ENCODE data around the gene ACACB.

The ACACB gene

DNA sequence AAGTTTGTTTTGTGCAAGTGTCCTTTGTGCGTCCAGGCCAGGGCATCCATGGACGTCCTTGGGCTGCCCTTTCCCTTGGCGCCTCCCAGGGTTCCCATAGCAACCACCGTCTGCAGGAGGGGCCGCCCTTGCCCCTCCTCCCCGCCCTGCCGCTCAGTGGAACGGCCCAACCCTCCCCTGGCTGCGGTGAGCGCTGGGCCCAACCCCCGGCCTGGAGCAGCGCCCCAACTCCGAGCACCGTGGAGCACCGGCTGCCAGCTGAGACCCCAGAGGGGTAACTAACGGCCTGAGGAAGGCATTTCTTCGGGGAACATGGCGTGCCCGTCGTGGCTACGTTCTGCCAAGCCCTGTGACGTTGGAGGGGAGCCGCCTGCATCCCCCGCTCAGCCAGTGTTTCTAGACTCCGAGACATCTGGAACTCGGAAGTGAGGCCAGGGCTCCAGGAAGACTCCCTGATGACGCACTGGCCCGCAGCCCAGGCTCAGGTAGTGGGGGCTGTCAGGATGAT, 5.3 kb upstream of the ACACB start:
- no peak for DNase-seq (ENCODE audit: low spot score)

- no peak for DNase-seq (ENCODE audit: low spot score)
Observed at GRCh38 chr12:109112720-109113465, 3.5 kb upstream of the ACACB start.

DNA sequence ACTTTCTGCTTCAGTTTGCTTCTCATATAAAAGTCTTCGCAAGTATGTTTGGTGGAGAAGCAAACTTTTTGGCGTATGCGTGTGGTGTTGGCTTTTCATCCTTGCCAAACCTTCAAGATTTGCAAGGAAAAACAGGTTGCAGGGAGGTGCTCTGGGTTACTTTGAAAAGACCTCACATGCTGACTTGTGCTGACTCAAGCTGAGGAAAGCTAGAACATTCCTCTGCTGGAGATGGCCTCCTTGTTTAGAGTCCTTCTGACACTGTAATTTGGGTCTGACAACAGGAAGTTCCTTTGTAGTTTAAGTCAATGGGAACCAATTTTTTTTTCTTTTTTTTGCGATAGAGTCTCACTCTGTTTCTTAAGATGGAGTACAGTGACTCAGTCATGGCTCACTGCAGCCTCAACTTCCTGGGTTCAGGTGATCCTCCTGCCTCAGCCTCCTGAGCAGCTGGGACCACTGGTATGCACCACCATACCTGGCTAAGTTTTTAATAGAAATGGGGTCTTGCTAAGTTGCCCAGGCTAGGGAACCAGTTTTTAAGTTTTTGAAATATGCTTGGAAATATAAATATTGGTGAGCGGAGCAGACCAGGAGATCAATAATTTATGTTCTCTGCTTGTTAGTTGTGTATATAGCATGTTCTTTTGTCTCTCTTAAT, 2.6 kb upstream of the ACACB start:
- no peak for DNase-seq (ENCODE audit: low spot score)

- DNase-seq (ENCODE audit: low spot score): no peak
Observed at GRCh38 chr12:109114644-109115043, 1.7 kb upstream of the ACACB start.

DNA sequence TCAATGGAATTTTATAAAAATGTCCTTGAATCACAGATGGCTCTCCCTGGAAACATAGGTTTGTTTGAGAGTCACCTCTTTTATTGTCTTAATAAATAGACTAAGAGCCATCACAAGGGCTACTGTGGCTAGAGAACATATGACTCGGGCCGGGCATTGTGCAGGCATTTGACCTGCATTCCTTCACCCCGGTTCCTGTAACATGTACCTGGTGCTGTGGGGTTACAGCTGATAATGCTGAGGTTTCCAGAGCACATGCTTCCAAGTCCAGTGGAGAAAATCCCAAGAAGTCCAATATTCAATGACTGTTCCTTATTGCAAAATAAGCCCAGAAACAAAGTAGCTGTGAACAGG, 1.0 kb upstream of the ACACB start:
- DNase-seq (ENCODE audit: low spot score): no peak

DNA sequence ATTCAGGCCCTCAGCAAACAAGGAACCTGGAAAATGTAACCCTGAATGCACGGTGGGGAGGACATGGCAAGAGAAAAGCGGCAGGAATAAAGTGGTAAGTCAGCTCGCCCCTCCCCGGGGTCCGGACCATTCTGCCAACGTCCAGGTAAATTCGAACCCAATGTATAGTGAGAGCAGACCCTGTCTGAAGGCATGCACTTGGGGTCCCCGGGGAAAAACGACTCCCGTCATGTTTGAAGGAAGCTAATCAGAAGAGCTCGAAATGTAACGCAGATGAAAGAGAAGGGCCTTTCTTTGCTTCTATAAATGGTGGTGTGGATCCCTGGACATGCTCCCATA, 193 bp downstream of the ACACB start:
- no peak for DNase-seq (ENCODE audit: low spot score)

DNA sequence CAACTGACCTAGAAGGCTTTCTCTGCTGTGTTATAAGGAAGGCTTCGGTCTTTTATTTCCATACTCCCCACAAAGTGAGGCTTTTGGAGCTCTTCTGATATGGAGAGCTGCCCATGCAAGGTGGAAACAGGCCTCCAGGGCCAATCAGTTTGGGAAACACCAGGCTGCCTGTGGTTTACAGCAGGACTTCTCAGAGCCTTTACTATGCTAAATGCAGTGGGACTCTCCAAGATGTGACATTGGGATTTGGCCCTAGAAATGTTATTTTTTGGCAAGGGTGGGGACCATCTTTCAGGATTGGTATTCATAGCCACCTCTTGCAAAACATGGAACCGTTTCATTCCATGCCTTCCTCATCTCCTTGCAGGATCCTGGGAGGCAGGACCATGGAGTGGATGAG, 3.7 kb downstream of the ACACB start:
- no peak for DNase-seq (ENCODE audit: low spot score)

DNA sequence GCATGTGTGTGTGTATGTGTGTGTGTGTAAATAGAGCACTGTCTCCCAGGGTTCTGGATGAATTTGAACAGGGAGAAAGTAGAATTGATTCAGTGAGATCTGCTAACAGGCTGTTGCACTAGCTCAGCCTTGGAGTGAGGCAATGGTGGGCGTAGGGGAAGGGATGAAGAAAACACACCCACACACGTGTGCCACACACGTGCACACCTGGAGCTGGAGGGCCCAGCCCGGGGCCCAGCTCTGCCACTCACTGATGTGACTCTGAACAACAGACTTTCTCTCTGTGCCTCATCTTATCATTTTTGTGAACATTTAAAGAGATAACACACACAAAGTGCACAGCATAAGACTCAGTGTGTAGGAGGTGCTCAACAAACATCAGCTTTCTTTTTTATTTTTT, 4.2 kb downstream of the ACACB start:
- no peak for DNase-seq (ENCODE audit: low spot score)

- DNase-seq (ENCODE audit: low spot score): no peak
Observed at GRCh38 chr12:109121346-109121880, 5.0 kb downstream of the ACACB start.

GRCh38 chr12:109124878-109125648, 8.7 kb downstream of the ACACB start:
- DNase-seq (ENCODE audit: low spot score): no peak

DNA sequence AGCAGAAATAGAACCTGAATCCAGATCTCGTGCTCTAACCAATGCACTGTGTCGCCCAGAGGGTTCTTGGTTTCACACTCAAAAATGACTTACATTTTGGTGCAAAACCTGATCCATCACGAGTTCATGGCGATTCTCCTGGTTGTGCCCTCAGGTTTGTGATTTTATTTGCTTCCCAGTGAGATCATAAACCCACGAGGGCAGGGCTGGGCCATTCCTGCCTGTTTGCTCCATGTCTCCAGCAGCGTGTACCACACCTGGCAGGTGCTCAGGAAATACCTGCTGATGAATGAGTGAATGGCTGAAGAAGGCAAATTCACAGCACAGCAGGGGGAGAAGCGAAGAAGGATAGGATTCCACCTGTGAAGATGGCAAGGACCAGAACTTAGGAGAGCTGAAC, 9.4 kb downstream of the ACACB start:
- DNase-seq (ENCODE audit: low spot score): no peak

- no peak for DNase-seq (ENCODE audit: low spot score)
Observed at GRCh38 chr12:109126784-109127183, 10.4 kb downstream of the ACACB start.

- no peak for DNase-seq (ENCODE audit: low spot score)
Observed at GRCh38 chr12:109127533-109128242, 11.3 kb downstream of the ACACB start.

DNA sequence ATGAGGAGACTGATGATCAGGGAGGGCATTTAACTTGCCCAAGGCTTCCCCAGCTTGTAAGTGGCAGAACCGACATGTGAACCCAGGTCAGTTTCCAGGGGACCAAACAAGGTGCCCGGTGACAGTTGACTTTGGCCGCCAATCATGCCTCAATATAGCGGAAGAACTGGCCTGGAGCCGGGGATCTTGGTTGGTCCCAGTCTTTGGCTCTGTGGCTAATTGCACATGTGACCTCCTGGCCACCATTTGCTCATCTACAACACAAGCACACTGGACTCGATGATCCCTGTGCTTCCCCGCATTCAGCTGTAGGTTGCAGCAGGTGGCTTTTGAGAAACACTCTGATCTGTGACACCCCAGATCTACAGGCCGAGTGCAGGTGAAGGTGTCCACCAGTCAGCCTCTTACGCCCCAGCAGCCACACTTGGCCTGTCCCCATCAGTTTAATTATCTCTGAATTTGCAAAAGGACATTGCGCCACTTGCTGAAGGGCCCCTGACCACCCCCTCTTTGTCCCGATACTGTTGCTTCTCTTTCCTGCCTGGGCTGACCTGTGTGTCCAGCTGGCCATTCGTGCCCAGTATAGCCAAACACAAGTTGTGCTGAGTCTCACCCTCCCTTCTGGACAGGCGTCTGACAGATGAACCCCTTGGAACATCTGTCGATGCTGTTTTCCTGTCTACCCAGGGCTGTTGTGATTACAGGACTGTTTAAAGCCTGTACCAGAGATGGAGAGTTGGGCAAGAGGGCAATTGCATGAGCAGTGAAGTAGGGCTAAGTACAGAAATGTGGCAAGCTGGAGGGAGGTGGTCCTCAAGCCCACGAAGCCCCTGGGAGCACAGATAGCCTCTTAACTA, 14.1 kb downstream of the ACACB start:
- no peak for DNase-seq (ENCODE audit: low spot score)

DNA sequence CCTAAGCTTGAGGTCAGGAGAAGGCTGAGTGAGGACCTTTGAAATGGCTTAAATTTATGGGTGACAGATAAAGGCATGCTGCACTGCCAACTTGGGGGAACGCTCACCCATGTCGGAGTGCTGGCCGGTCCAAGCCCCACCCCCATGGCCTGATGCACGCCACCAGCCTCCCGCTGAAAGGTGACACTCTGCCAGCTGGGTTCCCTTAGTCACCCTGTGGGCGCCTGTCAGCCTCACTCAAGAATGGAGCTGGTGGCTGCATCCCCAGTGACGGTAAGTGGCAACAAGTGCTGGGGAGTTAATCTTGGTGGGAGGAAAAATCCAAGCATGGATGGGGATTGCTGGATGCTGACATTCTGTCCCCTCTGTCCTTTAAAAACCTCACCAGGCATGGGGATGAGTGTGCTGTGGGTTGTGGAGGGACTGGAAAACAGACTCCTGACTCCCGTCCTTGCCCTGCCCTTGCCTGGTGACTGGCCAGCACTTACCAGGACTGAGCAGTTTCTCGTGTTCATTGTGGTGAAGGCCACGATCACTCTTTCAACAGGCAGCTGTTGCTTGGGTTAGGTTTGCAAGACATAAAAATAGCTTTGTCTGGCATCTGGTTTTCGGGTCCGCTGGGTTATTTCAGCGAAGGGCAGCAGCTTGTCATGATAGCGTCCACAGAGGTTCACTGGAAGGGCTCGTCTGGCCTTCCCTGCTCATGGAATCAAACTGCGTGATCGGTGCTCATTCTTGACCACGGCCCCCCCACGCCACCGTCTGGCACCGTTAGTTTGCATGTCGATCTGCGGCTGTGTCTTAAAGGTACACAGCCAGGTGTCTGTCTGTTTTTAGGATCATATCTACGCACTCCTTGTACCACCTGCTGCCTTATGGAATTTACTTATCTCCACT, 15.0 kb downstream of the ACACB start:
- DNase-seq (ENCODE audit: low spot score): no peak

DNA sequence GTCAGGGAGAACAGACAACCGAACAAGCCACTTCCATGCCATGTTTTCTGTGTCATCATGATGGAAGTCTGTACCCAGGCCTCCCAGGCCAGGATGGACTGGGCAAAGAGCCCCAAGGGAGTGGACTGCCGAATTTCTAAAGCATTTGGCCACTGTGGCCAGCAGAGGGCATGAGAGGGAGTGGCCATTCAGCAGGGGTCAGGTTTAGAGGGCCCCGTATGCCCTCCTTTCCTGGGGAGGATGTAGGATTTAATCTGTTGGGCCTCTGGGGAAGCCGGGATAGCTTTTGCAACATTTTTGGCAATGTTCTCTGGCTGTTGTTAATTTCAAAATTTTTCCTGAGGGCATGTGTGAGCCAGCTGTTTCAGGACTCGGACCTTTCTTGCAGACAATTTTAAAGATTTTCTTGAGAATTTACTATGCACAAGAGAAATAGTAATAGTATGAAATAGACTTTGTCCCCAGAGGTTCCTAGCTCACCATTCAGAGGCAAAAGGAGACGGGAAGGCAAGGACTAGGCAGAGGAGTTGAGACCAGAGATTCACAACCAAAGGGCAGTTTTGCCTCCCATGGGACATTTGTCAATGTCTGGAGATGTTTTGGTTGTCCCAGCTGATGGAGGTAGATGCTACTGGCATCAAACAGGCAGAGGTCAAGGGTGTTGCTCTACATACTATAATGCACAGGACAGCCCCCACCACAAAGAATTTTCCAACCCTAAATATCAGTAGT, 18.0 kb downstream of the ACACB start:
- no peak for DNase-seq (ENCODE audit: low spot score)

DNA sequence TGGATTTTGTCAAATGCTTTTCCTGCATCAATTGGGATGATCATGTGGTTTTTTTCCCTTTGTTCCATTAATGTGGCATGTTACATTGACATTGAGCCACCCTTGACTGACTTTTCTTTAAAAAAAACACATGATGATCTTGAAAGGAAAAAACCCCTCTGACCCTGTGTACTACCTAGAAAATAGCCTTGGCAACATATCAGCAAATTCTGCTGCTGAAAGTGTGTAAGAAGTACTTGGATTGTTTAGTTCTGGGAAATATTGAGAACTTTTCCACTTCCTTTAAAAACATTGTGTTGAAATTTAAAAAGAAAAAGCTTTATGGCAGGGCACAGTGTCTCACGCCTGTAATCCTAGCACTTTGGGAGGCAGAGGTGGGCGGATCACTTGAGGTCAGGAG, 20.7 kb downstream of the ACACB start:
- no peak for DNase-seq (ENCODE audit: low spot score)

GRCh38 chr12:109139360-109139759, 23.0 kb downstream of the ACACB start:
- DNase-seq (ENCODE audit: low spot score): no peak

- no peak for DNase-seq (ENCODE audit: low spot score)
Observed at GRCh38 chr12:109139791-109140190, 23.4 kb downstream of the ACACB start.

GRCh38 chr12:109140560-109140959, 24.2 kb downstream of the ACACB start:
- no peak for DNase-seq (ENCODE audit: low spot score)
